ENCODE data around the gene ETV7.
A peak's percentile ranks its signal among the peaks of the same experiment; 100 is the strongest.
"Not testable (repeated sequence)": the region's sequence is repeated elsewhere in the genome, so short reads cannot be mapped to it uniquely, and the experiment has no call there.

ETV7 gene

DNA sequence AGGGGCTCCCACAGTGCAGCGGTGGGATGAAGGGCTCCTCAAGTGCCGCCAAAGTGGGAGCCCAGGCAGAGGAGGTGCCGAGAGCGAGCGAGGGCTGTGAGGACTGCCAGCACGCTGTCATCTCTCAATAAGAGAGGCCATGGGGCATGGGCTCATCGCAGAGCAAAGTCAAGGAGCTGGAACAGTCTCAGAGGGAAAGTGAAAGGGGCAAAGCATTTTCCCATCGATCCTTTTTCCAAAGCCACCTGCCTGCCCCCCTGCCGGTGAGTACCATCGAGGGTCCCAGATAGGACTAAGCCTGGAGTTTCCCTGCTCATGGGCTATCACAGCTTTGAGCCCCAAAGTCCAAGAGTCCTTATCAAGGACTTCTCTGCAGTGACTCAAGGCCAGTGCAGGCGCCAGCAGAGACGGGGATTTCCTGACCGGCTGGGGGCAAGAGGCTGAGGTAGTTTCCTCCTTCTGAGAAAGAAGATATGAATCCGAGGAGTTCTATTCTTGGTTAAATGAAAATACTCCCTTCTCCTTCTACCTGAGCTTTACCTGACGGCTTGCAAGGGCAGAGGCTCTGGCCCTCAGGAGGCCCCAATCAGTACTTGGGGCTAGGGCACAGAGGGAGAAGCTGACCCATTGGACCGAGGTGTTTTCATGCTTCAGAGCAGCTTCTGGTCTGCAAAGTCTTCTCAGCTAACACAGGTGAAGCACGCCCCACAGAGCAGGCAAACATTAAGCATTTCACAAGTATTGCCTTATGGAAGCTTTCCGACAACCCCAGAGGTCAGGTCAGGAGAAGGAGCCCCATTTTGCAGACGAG lies 22.6 kb downstream of the ETV7 start:
- DNase-seq (ENCODE audit: low read depth in 1 of 2, low spot score in 1 of 2): no peak

- not testable (repeated sequence) for DNase-seq (ENCODE audit: low read depth in 1 of 2, low spot score in 1 of 2)
Measured at GRCh38 chr6:36364061-36364635, 23.3 kb downstream of the ETV7 start.

GRCh38 chr6:36363371-36363752 lies 24.1 kb downstream of the ETV7 start:
- not testable (repeated sequence) for DNase-seq (ENCODE audit: low read depth in 1 of 2, low spot score in 1 of 2)

DNA sequence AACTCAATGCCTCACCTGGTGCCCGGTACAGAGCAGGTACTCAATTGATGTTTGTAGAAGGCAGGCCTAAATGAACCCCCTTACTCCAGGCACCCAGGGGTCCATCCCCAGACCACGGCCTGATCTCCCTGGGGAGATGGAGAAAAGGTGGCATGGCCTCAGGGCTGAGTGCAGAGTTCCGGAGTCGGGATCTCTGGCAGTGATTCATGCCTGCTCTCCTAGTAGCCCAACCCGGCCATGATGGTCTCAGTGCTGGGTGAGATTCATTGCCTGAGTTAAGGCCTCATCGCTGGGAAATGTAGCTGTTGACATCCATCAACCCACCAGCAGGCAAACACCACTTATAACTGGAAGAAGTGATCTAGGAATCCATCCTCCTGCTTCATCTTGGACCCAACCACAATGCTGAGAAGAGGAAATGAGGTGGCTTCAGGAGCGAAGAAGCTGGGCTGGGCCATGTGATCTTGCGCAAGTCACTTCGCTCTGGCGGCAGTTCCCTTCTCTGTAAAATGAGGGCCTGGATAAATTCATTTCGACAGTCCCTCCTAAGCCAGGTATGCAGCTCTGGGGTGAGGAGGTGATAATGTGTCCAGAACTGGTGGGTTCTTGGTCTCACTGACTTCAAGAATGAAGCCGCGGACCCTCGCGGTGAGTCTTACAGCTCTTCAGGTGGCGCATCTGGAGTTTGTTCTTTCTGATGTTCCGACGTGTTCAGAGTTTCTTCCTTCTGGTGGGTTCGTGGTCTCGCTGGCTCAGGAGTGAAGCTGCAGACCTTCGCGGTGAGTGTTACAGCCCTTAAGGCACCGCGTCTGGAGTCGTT lies 24.7 kb downstream of the ETV7 start:
- DNase-seq (ENCODE audit: low read depth in 1 of 2, low spot score in 1 of 2): no peak

- DNase-seq (ENCODE audit: low read depth in 1 of 2, low spot score in 1 of 2): no peak
Measured at GRCh38 chr6:36361071-36361470, 26.4 kb downstream of the ETV7 start.

DNA sequence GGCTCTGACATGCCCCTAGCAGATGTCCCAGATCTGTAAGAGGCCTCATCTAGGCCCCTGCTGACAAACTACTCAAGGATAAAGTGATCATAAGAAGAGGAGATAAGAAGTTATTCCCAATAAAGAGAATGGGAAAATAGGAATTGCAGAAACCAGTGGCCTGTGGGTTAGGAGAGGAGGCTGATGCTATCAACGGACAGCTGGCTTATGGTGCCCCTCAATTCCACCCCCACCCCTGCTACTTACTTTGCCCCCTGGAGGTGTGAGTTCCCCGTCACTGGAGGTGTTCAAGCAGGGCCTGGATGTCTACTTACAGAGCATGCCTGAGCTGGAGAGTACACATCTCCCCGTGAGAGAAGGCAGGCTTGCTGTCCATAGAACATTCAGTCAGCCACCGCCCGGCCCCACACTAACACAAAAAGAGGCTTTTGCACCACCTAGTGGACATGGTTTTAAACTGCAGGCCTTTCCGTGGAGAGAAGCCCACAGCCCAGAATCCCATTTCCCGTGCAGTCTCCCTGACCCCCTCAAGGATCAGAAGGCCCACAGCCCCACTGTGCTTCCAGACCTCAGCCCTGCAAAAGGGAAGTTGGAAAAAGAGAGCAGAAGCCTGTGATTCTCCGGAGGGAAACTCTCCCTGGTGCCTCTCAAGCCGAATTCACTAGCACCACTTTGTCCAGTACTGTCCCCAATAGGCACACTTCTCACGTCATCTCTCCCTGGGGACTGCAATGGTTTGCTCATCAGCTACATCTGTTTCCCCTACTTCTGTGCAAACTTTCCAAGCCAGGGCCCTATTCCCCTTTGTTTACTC lies 27.0 kb downstream of the ETV7 start:
- DNase-seq (ENCODE audit: low read depth in 1 of 2, low spot score in 1 of 2): peak; percentile 25 to 42

- no peak for DNase-seq (ENCODE audit: low read depth in 1 of 2, low spot score in 1 of 2)
Measured at GRCh38 chr6:36358226-36358915, 29.1 kb downstream of the ETV7 start.

GRCh38 chr6:36357872-36358225 lies 29.6 kb downstream of the ETV7 start:
- DNase-seq (ENCODE audit: low read depth in 1 of 2, low spot score in 1 of 2): no peak

DNA sequence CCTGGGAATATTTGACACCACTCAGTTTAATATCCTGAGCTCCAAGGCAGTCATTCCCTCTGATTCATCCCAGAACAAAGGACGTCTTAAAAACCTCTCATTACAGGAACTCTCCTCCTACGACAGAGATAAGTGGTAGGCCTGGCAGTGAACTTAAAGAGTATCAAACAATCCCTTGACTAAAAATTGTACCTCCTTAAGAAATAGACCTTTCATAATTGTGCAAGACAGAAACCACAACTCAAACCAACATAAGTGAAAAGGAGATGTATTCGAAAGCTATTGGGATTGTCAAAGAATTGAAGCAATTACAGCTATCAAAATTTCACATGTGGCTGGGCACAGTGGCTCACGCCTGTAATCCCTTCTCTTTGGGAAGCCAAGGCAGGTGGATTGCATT lies 31.6 kb downstream of the ETV7 start:
- DNase-seq (ENCODE audit: low read depth in 1 of 2, low spot score in 1 of 2): no peak

GRCh38 chr6:36353411-36353915 lies 34.0 kb downstream of the ETV7 start:
- DNase-seq (ENCODE audit: low read depth in 1 of 2, low spot score in 1 of 2): no peak

DNA sequence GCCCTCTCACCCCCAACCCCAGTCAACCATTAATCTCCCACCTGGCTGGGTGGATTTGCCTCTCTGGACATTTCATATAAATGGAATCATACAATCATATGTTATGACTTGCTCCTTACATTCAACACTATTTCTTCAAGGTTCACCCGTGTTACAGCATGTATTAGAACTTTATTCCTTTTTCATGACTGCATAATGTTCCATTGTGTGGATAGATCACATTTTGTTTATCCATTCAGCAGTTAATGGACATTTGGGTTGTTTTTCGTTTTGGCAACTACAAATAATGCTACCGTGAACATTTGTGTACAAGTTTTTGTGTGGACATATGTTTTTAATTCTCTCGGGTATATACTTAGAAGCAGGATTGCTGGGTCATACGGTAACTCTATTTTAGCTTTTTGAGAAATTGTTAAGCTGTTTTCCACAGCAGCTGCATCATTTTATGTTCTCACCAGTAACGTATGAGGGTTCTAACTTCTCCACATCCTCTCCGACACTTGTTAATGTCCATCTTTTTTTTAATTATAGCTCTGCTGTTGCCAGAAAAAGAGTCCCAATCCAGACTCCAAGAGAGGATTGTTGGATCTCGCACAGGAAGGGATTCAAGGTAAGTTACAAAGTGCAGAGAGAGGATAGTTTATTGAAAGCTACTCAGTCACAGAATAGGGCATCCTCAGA lies 34.9 kb downstream of the ETV7 start:
- no peak for DNase-seq (ENCODE audit: low read depth in 1 of 2, low spot score in 1 of 2)

GRCh38 chr6:36350681-36351571 lies 36.5 kb downstream of the ETV7 start:
- DNase-seq (ENCODE audit: low read depth in 1 of 2, low spot score in 1 of 2): no peak

DNA sequence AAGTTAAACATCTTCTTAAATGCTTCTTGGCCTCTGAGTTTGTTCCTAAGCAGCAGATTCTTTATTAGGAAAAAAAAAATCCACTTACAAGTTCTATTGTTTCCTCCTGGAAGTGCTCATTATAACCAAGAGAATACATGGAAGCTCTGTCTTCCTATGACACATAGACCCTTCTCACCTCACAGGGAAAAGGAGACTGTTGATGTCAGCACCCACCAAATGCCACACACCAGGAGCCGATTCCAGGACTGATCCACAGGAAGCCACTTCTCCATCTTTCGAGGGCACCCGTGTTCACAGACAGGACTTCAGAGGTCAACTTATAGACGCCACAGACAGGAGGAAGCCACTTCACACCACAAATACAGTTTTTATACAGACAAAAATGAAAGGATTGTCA lies 37.4 kb downstream of the ETV7 start:
- no peak for DNase-seq (ENCODE audit: low read depth in 1 of 2, low spot score in 1 of 2)

GRCh38 chr6:36349240-36349639 lies 38.2 kb downstream of the ETV7 start:
- no peak for DNase-seq (ENCODE audit: low read depth in 1 of 2, low spot score in 1 of 2)

DNA sequence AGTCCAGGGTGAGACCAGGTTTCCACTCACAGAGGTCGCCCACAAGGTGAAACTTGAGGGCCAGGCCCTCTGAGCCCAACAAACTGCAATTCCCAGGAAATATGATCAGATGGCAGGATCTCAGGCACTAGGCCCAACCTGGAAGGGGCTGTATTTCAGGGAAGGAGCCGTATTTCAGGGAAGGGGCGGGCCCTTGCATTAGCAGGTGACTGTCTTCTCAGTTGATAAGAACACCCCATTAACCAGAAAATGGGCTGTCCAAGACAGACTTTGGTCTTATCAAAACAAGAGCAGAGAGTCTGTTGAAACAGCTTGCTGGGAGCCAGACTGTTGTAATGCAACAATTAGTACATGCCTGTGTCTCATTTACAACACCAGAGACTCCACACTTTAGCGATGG lies 39.8 kb downstream of the ETV7 start:
- no peak for DNase-seq (ENCODE audit: low read depth in 1 of 2, low spot score in 1 of 2)

GRCh38 chr6:36346486-36347273 lies 40.8 kb downstream of the ETV7 start:
- no peak for DNase-seq (ENCODE audit: low read depth in 1 of 2, low spot score in 1 of 2)

DNA sequence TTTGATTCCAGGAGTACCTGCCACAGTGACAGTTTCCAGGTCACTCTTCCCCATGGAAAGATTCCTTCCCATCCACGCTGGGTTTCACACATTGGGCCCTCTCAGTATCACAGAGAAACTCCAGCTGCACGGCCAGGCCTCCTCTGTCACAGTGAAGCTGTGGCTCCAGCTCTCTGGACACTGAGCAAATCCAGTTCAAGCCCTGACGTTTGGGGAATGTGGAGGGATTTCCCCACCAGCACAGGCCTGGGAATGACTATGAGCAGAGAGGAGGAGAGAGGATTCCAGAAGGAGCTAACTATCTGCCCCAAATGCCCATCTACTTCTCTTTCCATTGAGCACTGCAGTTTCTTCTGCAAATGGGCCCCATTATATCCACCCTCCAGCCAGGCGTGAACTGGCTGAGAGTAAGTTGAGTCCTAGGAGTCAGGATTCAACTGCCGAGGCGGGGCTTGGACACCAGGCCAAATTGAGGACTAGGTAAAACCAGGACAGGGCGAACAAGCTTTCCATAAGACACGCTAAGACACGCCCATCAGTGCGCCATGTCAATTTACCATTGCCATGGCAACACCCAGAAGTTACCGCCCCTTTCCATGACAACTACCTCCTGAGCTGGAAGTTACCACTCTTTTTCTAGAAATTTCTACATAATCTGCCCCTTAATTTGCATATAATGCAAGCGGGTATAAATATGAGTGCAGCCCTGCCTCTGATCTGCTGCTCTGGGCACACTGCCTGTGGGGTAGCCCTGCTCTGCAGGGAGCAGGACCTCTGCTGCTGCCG lies 41.6 kb downstream of the ETV7 start:
- no peak for DNase-seq (ENCODE audit: low read depth in 1 of 2, low spot score in 1 of 2)
